Fibroblast of lung (primary cell): ENCODE measurements around the gene EFNA1.

Source experiments
- EZH2 ChIP-seq: IDR thresholded peaks from 2 replicates; pipeline ENCODE4 v1.5.1; 2012; ENCODE audit warnings: low read length, control low read depth, mild to moderate bottlenecking; ENCODE audit errors: missing control alignments
- TF ChIP-seq, protein P1 (sequence below), 2 donors: IDR thresholded peaks in 1 of 2; conservative IDR thresholded peaks in 1 of 2; 1 replicate in 1 of 2; 2 replicates in 1 of 2; pipeline ENCODE4 v1.5.1; 2011 to 2012; ENCODE audit warnings: low read length in 2 of 2, control low read depth in 1 of 2, inconsistent platforms in 1 of 2, low read depth in 1 of 2, mild to moderate bottlenecking in 1 of 2

DNA sequence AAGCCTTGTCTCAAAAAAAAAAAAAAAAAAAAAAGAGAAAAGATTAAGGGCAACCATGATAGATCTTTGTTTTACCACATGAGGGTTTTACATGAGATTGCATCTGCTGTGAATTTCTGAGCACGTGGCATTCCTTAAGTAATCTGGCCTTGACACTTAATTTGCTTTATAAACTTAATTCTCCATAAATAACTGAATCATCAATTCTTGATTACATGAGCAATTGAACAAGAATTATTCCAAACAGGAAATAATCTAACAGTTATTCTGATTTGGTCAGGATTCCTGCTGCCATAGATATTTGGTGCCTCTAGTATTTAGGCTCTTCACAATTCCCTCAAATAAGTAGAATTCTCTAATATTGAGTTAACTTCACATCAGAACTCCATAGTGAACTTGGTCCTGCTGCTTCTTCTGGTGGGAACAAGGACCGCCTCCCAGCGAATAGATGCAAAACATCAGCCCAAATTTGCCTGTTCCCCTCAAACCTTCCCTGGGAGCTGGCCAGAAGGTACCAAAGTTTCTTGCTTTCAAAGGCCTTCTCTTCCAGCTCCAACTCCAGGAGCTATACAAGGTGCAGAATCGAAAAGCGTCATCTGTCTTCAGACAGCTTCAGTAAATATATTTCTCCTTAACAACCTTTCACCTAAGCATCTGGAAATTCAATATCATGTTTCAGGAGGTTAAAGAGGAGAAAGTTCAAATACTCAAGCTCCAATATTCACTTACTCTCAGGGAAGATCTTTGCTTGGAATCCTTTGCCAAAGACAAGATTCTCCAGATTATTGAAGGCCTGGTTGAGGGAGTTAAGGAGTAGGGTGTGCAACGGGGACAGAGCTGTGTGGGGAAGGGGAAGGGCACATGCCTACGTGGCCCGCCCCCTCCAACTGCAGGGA, 44.4 kb downstream of the EFNA1 start:
- TF ChIP-seq, protein P1, sequence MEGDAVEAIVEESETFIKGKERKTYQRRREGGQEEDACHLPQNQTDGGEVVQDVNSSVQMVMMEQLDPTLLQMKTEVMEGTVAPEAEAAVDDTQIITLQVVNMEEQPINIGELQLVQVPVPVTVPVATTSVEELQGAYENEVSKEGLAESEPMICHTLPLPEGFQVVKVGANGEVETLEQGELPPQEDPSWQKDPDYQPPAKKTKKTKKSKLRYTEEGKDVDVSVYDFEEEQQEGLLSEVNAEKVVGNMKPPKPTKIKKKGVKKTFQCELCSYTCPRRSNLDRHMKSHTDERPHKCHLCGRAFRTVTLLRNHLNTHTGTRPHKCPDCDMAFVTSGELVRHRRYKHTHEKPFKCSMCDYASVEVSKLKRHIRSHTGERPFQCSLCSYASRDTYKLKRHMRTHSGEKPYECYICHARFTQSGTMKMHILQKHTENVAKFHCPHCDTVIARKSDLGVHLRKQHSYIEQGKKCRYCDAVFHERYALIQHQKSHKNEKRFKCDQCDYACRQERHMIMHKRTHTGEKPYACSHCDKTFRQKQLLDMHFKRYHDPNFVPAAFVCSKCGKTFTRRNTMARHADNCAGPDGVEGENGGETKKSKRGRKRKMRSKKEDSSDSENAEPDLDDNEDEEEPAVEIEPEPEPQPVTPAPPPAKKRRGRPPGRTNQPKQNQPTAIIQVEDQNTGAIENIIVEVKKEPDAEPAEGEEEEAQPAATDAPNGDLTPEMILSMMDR (conservative IDR thresholded peaks at IDR 0.05 in 1 of 2, IDR thresholded peaks at IDR 0.05 in 1 of 2; ENCODE audit: low read depth in 1 of 2, low read length in 2 of 2): no peak
- TF ChIP-seq EZH2: no peak
